Dendritic cell treated with granulocyte-macrophage colony-stimulating factor and Interleukin-4, amounts not matched to agents 40 ng/mL and 50 ng/mL, for 4 days (primary cell): ENCODE data around the gene KIAA1755.

Source experiments
- H3K27ac Mint-ChIP-seq: one replicate; pipeline ENCODE4 v1.8.0; 2022; ENCODE audit warnings: mild to moderate bottlenecking, mixed read lengths
- H3K27me3 Mint-ChIP-seq: one replicate; pipeline ENCODE4 v1.8.0; 2022; ENCODE audit warnings: mild to moderate bottlenecking, mixed read lengths
- H3K36me3 Mint-ChIP-seq: one replicate; pipeline ENCODE4 v1.8.0; 2022; ENCODE audit warnings: low read depth, mixed read lengths
- H3K4me1 Mint-ChIP-seq: one replicate; pipeline ENCODE4 v1.8.0; 2022; ENCODE audit warnings: low read depth, mixed read lengths
- H3K4me3 Mint-ChIP-seq: one replicate; pipeline ENCODE4 v1.8.0; 2022; ENCODE audit warnings: mild to moderate bottlenecking, moderate library complexity, mixed read lengths
- H3K9me3 Mint-ChIP-seq: one replicate; pipeline ENCODE4 v1.8.0; 2022; ENCODE audit warnings: mixed read lengths
- intact Hi-C: fragments of 100-400 bp; cut with micrococcal nuclease; formaldehyde crosslinking; loops from one replicate; pipeline ENCODE4 v1.15.0; 2022

KIAA1755 gene

GRCh38 chr20:38229376-38230252 lies 30.9 kb downstream of the KIAA1755 start:
- H3K36me3 Mint-ChIP-seq: no peaks in the 10 kb centered on the region
- H3K4me3 Mint-ChIP-seq: no peak overlapping the region
- H3K27ac Mint-ChIP-seq: no peak overlapping the region
- no peaks in the 10 kb centered on the region for H3K9me3 Mint-ChIP-seq
- H3K4me1 Mint-ChIP-seq: peaks cover 24% of the 10 kb centered on the region
- H3K27me3 Mint-ChIP-seq: peaks cover 19% of the 10 kb centered on the region
- intact Hi-C loops: loop anchor here (1.0 to 5.0 kb wide), 3 partner anchors 76 to 178 kb away; no protein-coding TSS in a partner anchor

GRCh38 chr20:38228436-38228835 lies 32.1 kb downstream of the KIAA1755 start:
- no peak overlapping the region for H3K27ac Mint-ChIP-seq
- H3K9me3 Mint-ChIP-seq: no peaks in the 10 kb centered on the region
- H3K4me3 Mint-ChIP-seq: no peak overlapping the region
- no peaks in the 10 kb centered on the region for H3K36me3 Mint-ChIP-seq
- H3K27me3 Mint-ChIP-seq: peaks cover 16% of the 10 kb centered on the region
- intact Hi-C loops: no loop called here
- H3K4me1 Mint-ChIP-seq: peaks cover 36% of the 10 kb centered on the region

- H3K9me3 Mint-ChIP-seq: no peaks in the 10 kb centered on the region
- no peak overlapping the region for H3K4me3 Mint-ChIP-seq
- peaks cover 16% of the 10 kb centered on the region for H3K27me3 Mint-ChIP-seq
- H3K27ac Mint-ChIP-seq: no peak overlapping the region
- H3K36me3 Mint-ChIP-seq: no peaks in the 10 kb centered on the region
- intact Hi-C loops: no loop called here
- H3K4me1 Mint-ChIP-seq: peaks cover 41% of the 10 kb centered on the region
These were observed 32.8 kb downstream of the KIAA1755 start for GRCh38 chr20:38227420-38228360.

GRCh38 chr20:38226553-38226952 lies 34.0 kb downstream of the KIAA1755 start:
- Mint-ChIP-seq H3K27me3 (peaks cover 16% of the 10 kb centered on the region), H3K9me3 (no peaks in the 10 kb centered on the region), H3K4me1 (peaks cover 38% of the 10 kb centered on the region), H3K27ac (no peak overlapping the region), H3K36me3 (no peaks in the 10 kb centered on the region), H3K4me3 (no peak overlapping the region)
- intact Hi-C loops: no loop called here

GRCh38 chr20:38225900-38226263 lies 34.7 kb downstream of the KIAA1755 start:
- H3K27ac Mint-ChIP-seq: peak overlapping the region; percentile 30
- peaks cover 11% of the 10 kb centered on the region for H3K27me3 Mint-ChIP-seq
- H3K4me1 Mint-ChIP-seq: peaks cover 37% of the 10 kb centered on the region
- no peak overlapping the region for H3K4me3 Mint-ChIP-seq
- H3K9me3 Mint-ChIP-seq: no peaks in the 10 kb centered on the region
- H3K36me3 Mint-ChIP-seq: no peaks in the 10 kb centered on the region
- intact Hi-C loops: no loop called here

- H3K27me3 Mint-ChIP-seq: peaks cover 9% of the 10 kb centered on the region
- no peaks in the 10 kb centered on the region for H3K36me3 Mint-ChIP-seq
- H3K27ac Mint-ChIP-seq: peak overlapping the region; percentile 30
- no peaks in the 10 kb centered on the region for H3K9me3 Mint-ChIP-seq
- intact Hi-C loops: no loop called here
- peaks cover 38% of the 10 kb centered on the region for H3K4me1 Mint-ChIP-seq
- H3K4me3 Mint-ChIP-seq: no peak overlapping the region
These were observed 35.2 kb downstream of the KIAA1755 start for GRCh38 chr20:38225240-38225899.

GRCh38 chr20:38224531-38224930 lies 36.0 kb downstream of the KIAA1755 start:
- peaks cover 9% of the 10 kb centered on the region for H3K27me3 Mint-ChIP-seq
- H3K4me3 Mint-ChIP-seq: no peak overlapping the region
- H3K36me3 Mint-ChIP-seq: no peaks in the 10 kb centered on the region
- H3K9me3 Mint-ChIP-seq: no peaks in the 10 kb centered on the region
- intact Hi-C loops: loop anchor here (5.0 kb wide), 1 partner anchor 37 kb away; no protein-coding TSS in a partner anchor
- peaks cover 44% of the 10 kb centered on the region for H3K4me1 Mint-ChIP-seq
- H3K27ac Mint-ChIP-seq: no peak overlapping the region

- peaks cover 44% of the 10 kb centered on the region for H3K4me1 Mint-ChIP-seq
- no peak overlapping the region for H3K27ac Mint-ChIP-seq
- intact Hi-C loops: loop anchor here (5.0 kb wide), 1 partner anchor 36 kb away; no protein-coding TSS in a partner anchor
- H3K27me3 Mint-ChIP-seq: peaks cover 7% of the 10 kb centered on the region
- no peaks in the 10 kb centered on the region for H3K36me3 Mint-ChIP-seq
- no peaks in the 10 kb centered on the region for H3K9me3 Mint-ChIP-seq
- no peak overlapping the region for H3K4me3 Mint-ChIP-seq
These were observed 36.8 kb downstream of the KIAA1755 start for GRCh38 chr20:38223743-38224100.

GRCh38 chr20:38222923-38223742 lies 37.4 kb downstream of the KIAA1755 start:
- H3K36me3 Mint-ChIP-seq: no peaks in the 10 kb centered on the region
- H3K27ac Mint-ChIP-seq: no peak overlapping the region
- intact Hi-C loops: loop anchor here (1.0 to 5.0 kb wide), 3 partner anchors 36 to 166 kb away; no protein-coding TSS in a partner anchor
- no peaks in the 10 kb centered on the region for H3K9me3 Mint-ChIP-seq
- H3K4me3 Mint-ChIP-seq: no peak overlapping the region
- peaks cover 8% of the 10 kb centered on the region for H3K27me3 Mint-ChIP-seq
- peaks cover 49% of the 10 kb centered on the region for H3K4me1 Mint-ChIP-seq

- Mint-ChIP-seq H3K4me1 (peaks cover 57% of the 10 kb centered on the region), H3K36me3 (no peaks in the 10 kb centered on the region), H3K27me3 (peaks cover 8% of the 10 kb centered on the region), H3K4me3 (no peak overlapping the region), H3K9me3 (no peaks in the 10 kb centered on the region), H3K27ac (no peak overlapping the region)
- intact Hi-C loops: loop anchor here (1.0 to 5.0 kb wide), 3 partner anchors 35 to 165 kb away; no protein-coding TSS in a partner anchor
These were observed 38.2 kb downstream of the KIAA1755 start for GRCh38 chr20:38222231-38222922.

GRCh38 chr20:38221119-38221589 lies 39.4 kb downstream of the KIAA1755 start:
- H3K36me3 Mint-ChIP-seq: no peaks in the 10 kb centered on the region
- peaks cover 6% of the 10 kb centered on the region for H3K27me3 Mint-ChIP-seq
- no peaks in the 10 kb centered on the region for H3K9me3 Mint-ChIP-seq
- no peak overlapping the region for H3K27ac Mint-ChIP-seq
- H3K4me3 Mint-ChIP-seq: no peak overlapping the region
- H3K4me1 Mint-ChIP-seq: peaks cover 67% of the 10 kb centered on the region
- intact Hi-C loops: loop anchor here (2.0 to 5.0 kb wide), 3 partner anchors 34 to 148 kb away; no protein-coding TSS in a partner anchor

GRCh38 chr20:38220587-38221118 lies 39.9 kb downstream of the KIAA1755 start:
- Mint-ChIP-seq H3K27ac (no peak overlapping the region), H3K4me3 (no peak overlapping the region), H3K27me3 (peaks cover 6% of the 10 kb centered on the region), H3K36me3 (no peaks in the 10 kb centered on the region), H3K4me1 (peaks cover 67% of the 10 kb centered on the region), H3K9me3 (no peaks in the 10 kb centered on the region)
- intact Hi-C loops: loop anchor here (2.0 to 5.0 kb wide), 3 partner anchors 33 to 148 kb away; no protein-coding TSS in a partner anchor
